Loucy (cell line): ENCODE measurements around the gene PREX1.

Source experiments
- H2AFZ ChIP-seq: fragments of 200-600 bp; sonication (generic); 2 replicates; pipeline ENCODE4 v1.6.0; 2016; ENCODE audit warnings: antibody characterized with exemption, mild to moderate bottlenecking, low read length, moderate library complexity
- H3F3A ChIP-seq: fragments of 200-600 bp; 2 replicates; pipeline ENCODE4 v1.6.0; 2016; ENCODE audit warnings: antibody characterized with exemption, low read depth, mild to moderate bottlenecking
- H3K27me3 ChIP-seq: fragments of 200-600 bp; sonication (generic); 2 replicates; pipeline ENCODE4 v1.6.1; 2014; ENCODE audit warnings: low read length, mild to moderate bottlenecking; ENCODE audit not compliant: insufficient read depth, poor library complexity, severe bottlenecking
- H3K36me3 ChIP-seq: fragments of 200-600 bp; sonication (generic); 2 replicates; pipeline ENCODE4 v1.6.1; 2016; ENCODE audit warnings: low read length; ENCODE audit not compliant: insufficient read depth
- H3K4me1 ChIP-seq: fragments of 200-600 bp; sonication (generic); 2 replicates; pipeline ENCODE4 v1.5.1; 2014; ENCODE audit warnings: low read length, mild to moderate bottlenecking; ENCODE audit not compliant: insufficient read depth, poor library complexity, severe bottlenecking
- H3K4me2 ChIP-seq: fragments of 200-600 bp; sonication (generic); 2 replicates; pipeline ENCODE4 v1.6.0; 2014; ENCODE audit warnings: antibody characterized with exemption, low read length, low read depth, mild to moderate bottlenecking; ENCODE audit not compliant: poor library complexity, severe bottlenecking
- H3K4me3 ChIP-seq: fragments of 200-600 bp; sonication (generic); 2 replicates; pipeline ENCODE4 v1.5.1; 2014; ENCODE audit warnings: low read length, mild to moderate bottlenecking, mixed read lengths; ENCODE audit not compliant: poor library complexity, severe bottlenecking
- H3K79me2 ChIP-seq: fragments of 200-600 bp; sonication (generic); 2 replicates; pipeline ENCODE4 v1.6.1; 2014; ENCODE audit warnings: low read length; ENCODE audit not compliant: insufficient read depth
- H3K9ac ChIP-seq: fragments of 200-600 bp; sonication (generic); 2 replicates; pipeline ENCODE4 v1.6.0; 2014; ENCODE audit warnings: mild to moderate bottlenecking, low read depth, low read length, moderate library complexity; ENCODE audit not compliant: poor library complexity, severe bottlenecking
- H3K9me2 ChIP-seq: fragments of 200-600 bp; sonication (generic); replicated peaks from 2 replicates; pipeline ENCODE4 v1.6.1; 2016; ENCODE audit warnings: low read depth, low read length, mixed read lengths
- H3K9me3 ChIP-seq: fragments of 200-600 bp; sonication (generic); 2 replicates; pipeline ENCODE4 v1.6.1; 2014; ENCODE audit warnings: mild to moderate bottlenecking, antibody characterized with exemption, low read length, low read depth; ENCODE audit not compliant: insufficient read depth
- H4K20me1 ChIP-seq: fragments of 200-600 bp; sonication (generic); 2 replicates; pipeline ENCODE4 v1.6.0; 2014; ENCODE audit warnings: antibody characterized with exemption, low read length, mild to moderate bottlenecking; ENCODE audit not compliant: insufficient read depth, poor library complexity, severe bottlenecking
- CTCF ChIP-seq: fragments of 200-600 bp; sonication (generic); conservative IDR thresholded peaks from 2 replicates; pipeline ENCODE4 v1.5.1; 2014; ENCODE audit warnings: mild to moderate bottlenecking, antibody characterized with exemption, low read length
- EZH2phosphoT487 ChIP-seq: fragments of 200-600 bp; IDR thresholded peaks from 2 replicates; pipeline ENCODE4 v1.6.1; 2018; ENCODE audit warnings: antibody characterized with exemption, mild to moderate bottlenecking, moderate library complexity, borderline replicate concordance

PREX1 gene

GRCh38 chr20:48808382-48809034 is 19.3 kb downstream of the PREX1 start:
- Histone ChIP-seq H4K20me1 (no peaks in the 10 kb centered on the region), H3K36me3 (no peaks in the 10 kb centered on the region), H2AFZ (no peak overlapping the region), H3K27me3 (no peaks in the 10 kb centered on the region), H3K9me2 (no peaks in the 10 kb centered on the region), H3K4me3 (no peak overlapping the region), H3K4me1 (peaks cover 15% of the 10 kb centered on the region), H3K9me3 (0 out of 2 replicates have a peak, but pooled peaks cover 4% of the 10 kb centered on the region), H3F3A (peaks cover 4% of the 10 kb centered on the region; the same call in 1 of the 2 replicates), H3K79me2 (peaks cover 88% of the 10 kb centered on the region), H3K9ac (no peak overlapping the region), H3K4me2 (no peak overlapping the region)
- TF ChIP-seq EZH2phosphoT487 (no peak), CTCF (no peak)

GRCh38 chr20:48807586-48808381 is 20.0 kb downstream of the PREX1 start:
- Histone ChIP-seq H3K36me3 (no peaks in the 10 kb centered on the region), H3K79me2 (peaks cover 88% of the 10 kb centered on the region), H3K9me3 (0 out of 2 replicates have a peak, but pooled peaks cover 4% of the 10 kb centered on the region), H3F3A (no peaks in the 10 kb centered on the region), H4K20me1 (no peaks in the 10 kb centered on the region), H3K4me1 (peaks cover 9% of the 10 kb centered on the region), H3K9me2 (no peaks in the 10 kb centered on the region), H3K9ac (no peak overlapping the region), H2AFZ (no peak overlapping the region), H3K27me3 (no peaks in the 10 kb centered on the region), H3K4me2 (no peak overlapping the region), H3K4me3 (no peak overlapping the region)
- TF ChIP-seq EZH2phosphoT487 (no peak), CTCF (no peak)

DNA sequence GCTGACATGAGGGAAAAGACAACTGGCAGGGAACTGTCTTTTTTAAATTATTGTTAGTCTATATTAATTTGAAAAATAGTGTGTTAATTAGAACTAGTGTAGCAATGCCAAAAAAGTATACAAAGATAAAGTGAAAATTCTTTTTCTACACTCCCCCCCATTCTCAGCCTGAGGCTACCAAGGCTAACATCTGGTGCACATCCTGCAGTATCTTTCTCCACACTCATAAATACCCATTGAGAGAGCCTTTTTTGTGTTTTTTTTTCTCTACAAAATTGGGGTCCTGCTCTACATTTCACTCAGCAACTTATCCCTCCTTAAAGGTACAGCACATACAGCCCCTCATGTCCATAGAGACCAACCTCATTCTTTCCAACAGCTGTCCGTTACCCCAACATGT is 20.7 kb downstream of the PREX1 start:
- no peaks in the 10 kb centered on the region for H3F3A ChIP-seq
- no peak for TF ChIP-seq EZH2phosphoT487
- no peak for TF ChIP-seq CTCF
- H3K27me3 ChIP-seq, result no peaks in the 10 kb centered on the region
- H3K4me2 ChIP-seq, result no peak overlapping the region
- H3K79me2 ChIP-seq, result peaks cover 90% of the 10 kb centered on the region
- H3K4me3 ChIP-seq, result no peak overlapping the region
- H3K9ac ChIP-seq, result no peak overlapping the region
- peaks cover 9% of the 10 kb centered on the region for H3K4me1 ChIP-seq
- no peaks in the 10 kb centered on the region for H4K20me1 ChIP-seq
- no peaks in the 10 kb centered on the region for H3K9me2 ChIP-seq
- H2AFZ ChIP-seq, result no peak overlapping the region
- 0 out of 2 replicates have a peak, but pooled peaks cover 4% of the 10 kb centered on the region for H3K9me3 ChIP-seq
- H3K36me3 ChIP-seq, result no peaks in the 10 kb centered on the region
